K562 (cell line): ENCODE measurements around the gene MAGOHB. TPM values are rescaled to one million over a fixed set of nuclear protein-coding genes. Genes with fewer than 3 reads are reported as not detected.

Source experiments
- CBX1 ChIP-seq: sonication (generic); IDR thresholded peaks from 2 replicates; pipeline ENCODE4 v1.6.1; 2016; ENCODE audit warnings: antibody characterized with exemption, low read depth, mild to moderate bottlenecking
- CEBPZ ChIP-seq: fragments of 150-350 bp; IDR thresholded peaks from 2 replicates; pipeline ENCODE4 v1.6.1; 2014; ENCODE audit warnings: low read depth, mild to moderate bottlenecking, low read length, borderline replicate concordance
- CREBBP ChIP-seq: IDR thresholded peaks from one replicate; pipeline ENCODE4 v1.6.1; 2012; ENCODE audit warnings: low read depth, mild to moderate bottlenecking, control low read depth, inconsistent platforms, low read length
- CXXC5 ChIP-seq: fragments of 250-450 bp; sonication (Bioruptor Pico); IDR thresholded peaks from 2 replicates; pipeline ENCODE4 v1.8.0; 2022; ENCODE audit warnings: inconsistent platforms, mild to moderate bottlenecking, moderate library complexity
- ELF4 ChIP-seq: fragments of 450-650 bp; formaldehyde crosslinking; IDR thresholded peaks from 2 replicates; pipeline ENCODE4 v1.4.0; 2022; ENCODE audit warnings: missing genetic modification characterization
- HCFC1 ChIP-seq: IDR thresholded peaks from 2 replicates; pipeline ENCODE4 v1.6.1; 2012; ENCODE audit warnings: low read depth, low read length, improper control_type of control experiment
- PHF8 ChIP-seq: fragments of 200-600 bp; sonication (generic); IDR thresholded peaks from 2 replicates; pipeline ENCODE4 v1.6.1; 2012; ENCODE audit warnings: mixed run types, mild to moderate bottlenecking, inconsistent platforms, low read length, moderate library complexity, borderline replicate concordance
- TCFL5 ChIP-seq: fragments of 250-450 bp; sonication (Bioruptor Pico); conservative IDR thresholded peaks from 2 replicates; pipeline ENCODE4 v1.6.1; 2021; ENCODE audit warnings: mild to moderate bottlenecking, moderate library complexity, matching md5 sums
- THRA ChIP-seq: fragments of 450-650 bp; IDR thresholded peaks from 2 replicates; pipeline ENCODE4 v1.6.1; 2017; ENCODE audit warnings: mild to moderate bottlenecking, moderate library complexity
- ZNF24 ChIP-seq: fragments of 450-650 bp; IDR thresholded peaks from 2 replicates; pipeline ENCODE4 v1.6.1; 2016
- ZNF318 ChIP-seq, 2 experiments: fragments of 450-650 bp; IDR thresholded peaks; 2 replicates each; pipeline ENCODE4 v1.6.1; 2016; ENCODE audit warnings: mild to moderate bottlenecking in 2 of 2, borderline replicate concordance in 1 of 2, low read depth in 1 of 2, moderate library complexity in 1 of 2
- polyA plus RNA-seq, 8 experiments: library from polyadenylated mRNA; depleted of rRNA in 4 of 8; stranded (reverse) in 5 of 8; unstranded in 3 of 8; fragments of >200 nt; fragmentation: Nextera tagmentation in 2 of 8; fragmentation: Illumina TruSeq in 1 of 8; extraction: Ambion mirVana in 2 of 8; extraction: Trizol in 1 of 8; gene quantifications; 2 replicates each; pipeline versions ENCODE4 v1.2.1 to v1.2.3, GENCODE V29; 2011 to 2014; ENCODE audit warnings: inconsistent platforms in 1 of 8, missing spikeins in 1 of 8
- total RNA-seq, 7 experiments: library from RNA; depleted of rRNA in 6 of 7; stranded (reverse); fragments of >200 nt in 6 of 7; fragmentation: Illumina TruSeq in 2 of 7; extraction: Trizol in 2 of 7; gene quantifications; 2 replicates each; pipeline versions ENCODE4 v1.2.1 to v1.2.3, GENCODE V29; 2011 to 2021; ENCODE audit warnings: low replicate concordance in 1 of 7
- TF ChIP-seq, protein P1 (sequence below), 3 experiments: fragments of 200-800 bp in 1 of 3; sonication (Bioruptor generic) in 1 of 3; sonication (generic) in 1 of 3; formaldehyde crosslinking in 1 of 3; IDR thresholded peaks; 2 replicates each; pipeline versions ENCODE4 v1.6.1 to v1.8.0; 2016 to 2022; ENCODE audit warnings: mild to moderate bottlenecking in 2 of 3, missing compliant biosample characterization in 2 of 3, missing genetic modification characterization in 2 of 3, missing genetic modification reagents in 1 of 3

The MAGOHB gene
- total and polyA plus RNA-seq, 9 of the 15 experiments (the other 6 are each of a cell fraction or from before 2014, with no cell fraction given), result 34.5 to 177 (median 85.4) TPM

- TF ChIP-seq PHF8 (peak; percentile 88), THRA (no peak), CREBBP (no peak), CEBPZ (no peak), ELF4 (CRISPR knock-in tag) (no peak), CBX1 (0 out of 2 replicates have a peak, but pooled peaks have one; percentile 47), CXXC5 (CRISPR knock-in tag) (peak; percentile 80), TCFL5 (no peak), ZNF24 (no peak), HCFC1 (peak; percentile 81), ZNF318 (IDR thresholded peaks at IDR 0.05; ENCODE audit: borderline replicate concordance in 1 of 2, low read depth in 1 of 2) (peak in 1 of 2 experiments; percentile 56; a peak in 1 of 4 replicates)
- TF ChIP-seq, protein P1, sequence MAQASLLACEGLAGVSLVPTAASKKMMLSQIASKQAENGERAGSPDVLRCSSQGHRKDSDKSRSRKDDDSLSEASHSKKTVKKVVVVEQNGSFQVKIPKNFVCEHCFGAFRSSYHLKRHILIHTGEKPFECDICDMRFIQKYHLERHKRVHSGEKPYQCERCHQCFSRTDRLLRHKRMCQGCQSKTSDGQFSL (CRISPR knock-in tag; IDR thresholded peaks at IDR 0.05), result 0 out of 2 replicates have a peak, but pooled peaks have one; percentile 32
- TF ChIP-seq, protein P1 (tag; IDR thresholded peaks at IDR 0.05), result no peak
Measured at GRCh38 chr12:10613349-10614055, at the start of gene MAGOHB (continued).
